OCI-LY7 (cell line): ENCODE results near the gene ASIC2. TPM values are rescaled to one million over a fixed set of nuclear protein-coding genes. Genes with fewer than 3 reads are reported as not detected.

Experiments used
- BruUV-seq: library from RNA; stranded (reverse); fragments of 400-500 nt; replicated peaks from 2 replicates; lab custom pipeline; 2021; lab: Mats Ljungman, UMichigan
- CTCF ChIA-PET: fragments of 300-600 bp; sonication (Branson Sonifier 250); formaldehyde crosslinking; loops from one replicate; lab custom pipeline; 2022; ENCODE audit warnings: antibody characterized with exemption; ENCODE audit not compliant: unreplicated experiment; lab: Charles Lee
- POLR2A ChIA-PET: fragments of 300-600 bp; sonication (Branson Sonifier 250); formaldehyde crosslinking; loops from one replicate; lab custom pipeline; 2022; ENCODE audit warnings: antibody characterized with exemption; lab: Charles Lee
- DNase-seq: peaks from one replicate; pipeline ENCODE4 v3.0.0-alpha.2; 2015; ENCODE audit warnings: low spot score
- H2AFZ ChIP-seq: fragments of 200-600 bp; sonication (generic), shearing (Covaris generic); 2 replicates; pipeline ENCODE4 v1.6.1; 2014; ENCODE audit warnings: mild to moderate bottlenecking, antibody characterized with exemption, low read length, moderate library complexity
- H3K27ac ChIP-seq: fragments of 200-600 bp; sonication (generic); 2 replicates; pipeline ENCODE4 v1.5.1; 2014; ENCODE audit warnings: mixed run types, low read depth, mild to moderate bottlenecking, moderate library complexity, low read length, inconsistent platforms; ENCODE audit not compliant: poor library complexity, severe bottlenecking
- H3K36me3 ChIP-seq: fragments of 200-600 bp; sonication (generic); 2 replicates; pipeline ENCODE4 v1.6.1; 2014; ENCODE audit warnings: mild to moderate bottlenecking, antibody characterized with exemption, low read length, moderate library complexity, mixed read lengths; ENCODE audit not compliant: insufficient read depth
- H3K4me1 ChIP-seq: fragments of 200-600 bp; sonication (generic); 2 replicates; pipeline ENCODE4 v1.5.1; 2014; ENCODE audit warnings: mild to moderate bottlenecking, low read length; ENCODE audit not compliant: insufficient read depth, poor library complexity, severe bottlenecking
- H3K4me2 ChIP-seq: fragments of 200-600 bp; sonication (generic); 2 replicates; pipeline ENCODE4 v1.6.1; 2014; ENCODE audit warnings: mild to moderate bottlenecking, low read length
- H3K4me3 ChIP-seq: fragments of 200-600 bp; sonication (generic); 2 replicates; pipeline ENCODE4 v1.5.1; 2014; ENCODE audit warnings: mild to moderate bottlenecking, low read depth, low read length; ENCODE audit not compliant: poor library complexity, severe bottlenecking
- H3K79me2 ChIP-seq: fragments of 200-600 bp; sonication (generic); 2 replicates; pipeline ENCODE4 v1.6.1; 2016; ENCODE audit warnings: low read depth, mild to moderate bottlenecking, low read length, moderate library complexity, mixed read lengths; ENCODE audit not compliant: insufficient read depth
- H3K9me2 ChIP-seq: fragments of 200-600 bp; sonication (generic); 2 replicates; pipeline ENCODE4 v1.6.1; 2016; ENCODE audit warnings: mild to moderate bottlenecking, low read length, mixed read lengths; ENCODE audit not compliant: insufficient read depth
- H3K9me3 ChIP-seq: fragments of 200-600 bp; sonication (generic); 2 replicates; pipeline ENCODE4 v1.6.1; 2014; ENCODE audit warnings: mild to moderate bottlenecking, mixed run types, low read length, mixed read lengths
- H4K20me1 ChIP-seq: fragments of 200-600 bp; sonication (generic); 2 replicates; pipeline ENCODE4 v1.6.1; 2014; ENCODE audit warnings: mild to moderate bottlenecking, antibody characterized with exemption, low read length, moderate library complexity, mixed read lengths; ENCODE audit not compliant: insufficient read depth
- CTCF ChIP-seq: fragments of 200-600 bp; sonication (generic); conservative IDR thresholded peaks from 2 replicates; pipeline ENCODE4 v1.5.1; 2014; ENCODE audit warnings: mild to moderate bottlenecking, antibody characterized with exemption, low read length, moderate library complexity, mixed read lengths
- EZH2phosphoT487 ChIP-seq: fragments of 200-600 bp; sonication (generic); IDR thresholded peaks from 2 replicates; pipeline ENCODE4 v1.6.1; 2018; ENCODE audit warnings: low read depth, borderline replicate concordance, mild to moderate bottlenecking, mixed run types, antibody characterized with exemption, low read length, moderate library complexity, mixed read lengths
- intact Hi-C: fragments of 100-400 bp; cut with micrococcal nuclease; formaldehyde crosslinking; loops from one replicate; pipeline ENCODE4 v1.10.0; 2022; ENCODE audit not compliant: unreplicated experiment
- total RNA-seq, 2 experiments: library from RNA; depleted of rRNA in 1 of 2; stranded (reverse); fragments of >200 nt in 1 of 2; shearing (Covaris generic) in 1 of 2; gene quantifications; 2 replicates each; pipeline ENCODE4 v1.2.3, GENCODE V29; 2014 to 2022

ASIC2 gene
- total RNA-seq, 2 experiments from 2014 or later = not detected

DNA sequence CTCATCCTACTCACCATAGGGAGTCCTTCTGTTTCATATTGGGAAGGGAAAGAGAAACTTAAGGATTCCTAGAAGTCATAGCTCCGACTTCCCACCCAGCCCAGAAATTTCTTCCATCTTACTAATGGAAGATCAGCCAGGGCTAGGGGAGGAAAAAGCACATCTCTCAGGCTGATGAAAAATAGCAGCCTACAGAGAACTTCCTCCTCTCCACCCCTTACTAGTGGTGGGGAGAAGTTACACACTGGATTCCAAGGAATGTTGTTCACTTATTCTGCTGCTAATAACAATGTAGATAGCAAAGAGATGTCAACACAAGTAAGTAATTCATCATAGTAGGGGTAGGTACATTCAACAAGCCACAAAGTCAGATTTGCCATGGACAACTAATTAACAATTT is 207.1 kb downstream of the ASIC2 start:
- Histone ChIP-seq H3K4me2 (no peak overlapping the region), H4K20me1 (no peaks in the 10 kb centered on the region), H3K9me2 (no peaks in the 10 kb centered on the region), H3K79me2 (no peaks in the 10 kb centered on the region), H3K4me3 (no peak overlapping the region), H3K36me3 (no peaks in the 10 kb centered on the region), H3K27ac (no peak overlapping the region), H3K9me3 (no peaks in the 10 kb centered on the region), H2AFZ (no peak overlapping the region), H3K4me1 (no peaks in the 10 kb centered on the region)
- CTCF ChIA-PET = no interaction called here
- no peak for DNase-seq
- POLR2A ChIA-PET = no interaction called here
- TF ChIP-seq EZH2phosphoT487 (no peak), CTCF (no peak)
- BruUV-seq = no TSS peak
- intact Hi-C loops = no loop called here

DNA sequence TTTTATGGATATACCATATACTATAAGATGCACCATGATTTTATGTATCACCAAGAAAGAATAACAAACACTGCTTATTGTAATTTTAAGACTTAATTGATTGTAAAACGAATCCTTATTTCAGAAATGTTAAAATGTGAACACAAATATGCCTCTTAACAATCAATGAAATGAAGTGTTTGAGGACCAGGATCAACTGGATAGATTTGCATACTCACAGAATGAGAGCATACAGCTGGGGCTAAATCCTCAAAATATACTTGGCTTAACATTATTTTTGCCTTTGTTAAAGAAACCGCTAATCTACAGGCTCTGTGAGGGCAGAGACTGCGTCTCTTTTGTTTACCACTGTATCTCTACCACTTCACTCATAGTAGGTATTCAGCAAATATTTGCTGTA is 207.8 kb downstream of the ASIC2 start:
- no peaks in the 10 kb centered on the region for H3K36me3 ChIP-seq
- CTCF ChIA-PET = no interaction called here
- TF ChIP-seq EZH2phosphoT487 (no peak), CTCF (no peak)
- no peak overlapping the region for H2AFZ ChIP-seq
- H3K4me1 ChIP-seq = no peaks in the 10 kb centered on the region
- H3K4me2 ChIP-seq = no peak overlapping the region
- no peaks in the 10 kb centered on the region for H4K20me1 ChIP-seq
- no peak for DNase-seq
- H3K9me2 ChIP-seq = no peaks in the 10 kb centered on the region
- H3K79me2 ChIP-seq = no peaks in the 10 kb centered on the region
- no peaks in the 10 kb centered on the region for H3K9me3 ChIP-seq
- H3K27ac ChIP-seq = no peak overlapping the region
- H3K4me3 ChIP-seq = no peak overlapping the region
- POLR2A ChIA-PET = no interaction called here
- no TSS peak for BruUV-seq
- intact Hi-C loops = no loop called here

DNA sequence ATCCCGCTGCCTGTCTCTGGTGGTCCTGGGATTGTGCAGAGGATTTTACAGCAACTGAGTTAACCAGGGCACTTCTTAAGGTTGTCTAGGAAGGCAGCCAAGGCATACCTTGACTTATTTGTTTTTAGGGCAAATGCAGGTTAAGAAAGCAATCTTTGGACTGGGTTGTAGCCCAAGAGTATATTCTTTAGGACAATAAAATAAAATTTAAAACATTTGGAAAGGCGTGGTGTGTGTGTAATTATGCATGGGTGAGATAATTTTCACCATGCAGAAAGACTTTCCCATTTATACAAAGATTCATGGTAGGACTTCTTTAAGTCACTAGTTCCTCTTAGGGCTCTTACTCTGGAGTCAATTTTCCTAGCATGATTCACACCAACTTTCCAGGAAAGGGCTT is 208.3 kb downstream of the ASIC2 start:
- BruUV-seq = no TSS peak
- TF ChIP-seq EZH2phosphoT487 (no peak), CTCF (no peak)
- Histone ChIP-seq H3K9me3 (no peaks in the 10 kb centered on the region), H3K4me1 (no peaks in the 10 kb centered on the region), H3K4me2 (no peak overlapping the region), H3K9me2 (no peaks in the 10 kb centered on the region), H4K20me1 (no peaks in the 10 kb centered on the region), H3K4me3 (no peak overlapping the region), H3K36me3 (no peaks in the 10 kb centered on the region), H2AFZ (no peak overlapping the region), H3K79me2 (no peaks in the 10 kb centered on the region), H3K27ac (no peak overlapping the region)
- ChIA-PET POLR2A (no interaction called here), CTCF (no interaction called here)
- no peak for DNase-seq
- intact Hi-C loops = no loop called here
